BJ (cell line): Measurements from ENCODE around the gene GPR155. TPM values are rescaled to one million over a fixed set of nuclear protein-coding genes. Genes with fewer than 3 reads are reported as not detected.

Experiments
- CTCF ChIA-PET: fragments of 350-600 bp; formaldehyde crosslinking; extraction: SDS; loops from one replicate; lab custom pipeline; 2021; ENCODE audit warnings: antibody characterized with exemption, inconsistent platforms; lab: Yijun Ruan, JAX
- POLR2A ChIA-PET: fragments of 300-600 bp; sonication (Branson Sonifier 250); formaldehyde crosslinking; extraction: SDS; loops from one replicate; lab custom pipeline; 2021; ENCODE audit warnings: antibody characterized with exemption; lab: Charles Lee
- DNase-seq: peaks from one replicate; pipeline ENCODE4 v3.0.0-alpha.2; 2011; ENCODE audit warnings: low read depth
- H3K27me3 ChIP-seq: 2 replicates; pipeline ENCODE4 v1.6.0; 2011; ENCODE audit warnings: low read length; ENCODE audit not compliant: control insufficient read depth, insufficient read depth
- H3K36me3 ChIP-seq: 2 replicates; pipeline ENCODE4 v1.5.1; 2011; ENCODE audit warnings: low read length; ENCODE audit not compliant: control insufficient read depth, insufficient read depth
- H3K4me3 ChIP-seq: 2 replicates; pipeline ENCODE4 v1.5.1; 2011; ENCODE audit warnings: low read depth, mild to moderate bottlenecking, control low read depth, low read length
- CTCF ChIP-seq: IDR thresholded peaks from 2 replicates; pipeline ENCODE4 v1.5.1; 2011; ENCODE audit warnings: low read depth, mild to moderate bottlenecking, control low read depth, inconsistent platforms, low read length, moderate library complexity; ENCODE audit not compliant: insufficient read depth
- polyA minus RNA-seq: library from RNA; depleted of rRNA, polyadenylated mRNA; stranded (reverse); fragments of >200 nt; gene quantifications from 2 replicates; pipeline ENCODE4 v1.2.3, GENCODE V29; 2011; rRNA and poly(A)+ RNA removed
- polyA plus RNA-seq: library from polyadenylated mRNA; depleted of rRNA; stranded (reverse); fragments of >200 nt; gene quantifications from 2 replicates; pipeline ENCODE4 v1.2.3, GENCODE V29; 2011; rRNA removed

Gene GPR155
- 2.0 and 3.0 TPM in 2 replicates for polyA plus RNA-seq
- 0.71 and 1.2 TPM in 2 replicates for polyA minus RNA-seq

- TF ChIP-seq CTCF, result peak; percentile 26; the same call in 1 of the 2 replicates
- POLR2A ChIA-PET, result no interaction called here
- no peaks in the 10 kb centered on the region for H3K36me3 ChIP-seq
- no peak for DNase-seq
- H3K4me3 ChIP-seq, result peak within 1 kb of the TSS; percentile 79
- CTCF ChIA-PET, result interaction anchor here (0.9 to 1.9 kb wide), 5 partner anchors 21 to 209 kb away, joined by 3 to 13 read pairs (median 3); no protein-coding TSS in a partner anchor
- H3K27me3 ChIP-seq, result no peaks in the 10 kb centered on the region
Measured at GRCh38 chr2:174486563-174487107, at the start of gene GPR155. GPR155 (minus strand) TSS chr2:174487029; CDS start chr2:174481956, 5,073 bp downstream.

GRCh38 chr2:174535757-174536703, 49.2 kb upstream of the GPR155 start:
- CTCF ChIA-PET, result interaction anchor here (1.0 to 3.3 kb wide), 4 partner anchors 11 to 74 kb away, joined by 3 to 17 read pairs (median 9); no protein-coding TSS in a partner anchor
- Histone ChIP-seq H3K27me3 (peaks cover 6% of the 10 kb centered on the region), H3K36me3 (no peaks in the 10 kb centered on the region), H3K4me3 (no peak overlapping the region)
- POLR2A ChIA-PET, result no interaction called here
- no peak for DNase-seq
- no peak for TF ChIP-seq CTCF

GRCh38 chr2:174535083-174535482, 48.3 kb upstream of the GPR155 start:
- H3K27me3 ChIP-seq, result peaks cover 6% of the 10 kb centered on the region; the same call in 1 of the 2 replicates
- DNase-seq, result no peak
- H3K36me3 ChIP-seq, result no peaks in the 10 kb centered on the region
- H3K4me3 ChIP-seq, result no peak overlapping the region
- ChIA-PET CTCF (interaction anchor here (2.2 to 3.3 kb wide), 2 partner anchors 12 to 73 kb away, joined by 10 to 17 read pairs; no protein-coding TSS in a partner anchor), POLR2A (no interaction called here)
- no peak for TF ChIP-seq CTCF

- POLR2A ChIA-PET, result no interaction called here
- Histone ChIP-seq H3K4me3 (no peak overlapping the region), H3K36me3 (no peaks in the 10 kb centered on the region), H3K27me3 (peaks cover 2% of the 10 kb centered on the region; the same call in 1 of the 2 replicates)
- CTCF ChIA-PET, result no interaction called here
- DNase-seq, result no peak
- no peak for TF ChIP-seq CTCF
Measured at GRCh38 chr2:174529916-174530315, 43.1 kb upstream of the GPR155 start.

- CTCF ChIA-PET, result no interaction called here
- DNase-seq, result no peak
- no peak for TF ChIP-seq CTCF
- POLR2A ChIA-PET, result no interaction called here
- Histone ChIP-seq H3K4me3 (no peak overlapping the region), H3K27me3 (peaks cover 3% of the 10 kb centered on the region; the same call in 1 of the 2 replicates), H3K36me3 (no peaks in the 10 kb centered on the region)
Measured at GRCh38 chr2:174527959-174528358, 41.1 kb upstream of the GPR155 start.
